Keratinocyte (primary cell): ENCODE data around the gene BBS7. TPM values are rescaled to one million over a fixed set of nuclear protein-coding genes. Genes with fewer than 3 reads are reported as not detected.

ENCODE experiments used
- DNase-seq: peaks from one replicate; pipeline ENCODE4 v3.0.0-alpha.2; 2011; ENCODE audit warnings: low read depth, missing footprints, low spot score
- FAIRE-seq: peaks from 2 replicates; lab custom pipeline; 2011; peaks lifted over from hg19 to GRCh38; lab: Jason Lieb, UNC
- H2AFZ ChIP-seq: 2 replicates; pipeline ENCODE4 v1.6.0; 2012; ENCODE audit warnings: low read length, control low read depth, inconsistent platforms; ENCODE audit not compliant: control insufficient read depth
- H3K27ac ChIP-seq: 2 replicates; pipeline ENCODE4 v1.5.1; 2011; ENCODE audit warnings: low read length; ENCODE audit not compliant: control insufficient read depth, insufficient read depth
- H3K27me3 ChIP-seq: 3 replicates; pipeline ENCODE4 v1.6.0; 2011; ENCODE audit warnings: low read length; ENCODE audit not compliant: control insufficient read depth, insufficient read depth; ENCODE audit errors: extremely low read depth
- H3K36me3 ChIP-seq, 2 experiments: 2 replicates in 1 of 2; 3 replicates in 1 of 2; pipeline ENCODE4 v1.5.1; 2011; ENCODE audit warnings: low read length in 2 of 2, mild to moderate bottlenecking in 1 of 2; ENCODE audit not compliant: control insufficient read depth in 2 of 2, insufficient read depth in 2 of 2; ENCODE audit errors: extremely low read depth in 1 of 2
- H3K4me1 ChIP-seq: 3 replicates; pipeline ENCODE4 v1.5.1; 2011; ENCODE audit warnings: low read length; ENCODE audit not compliant: control insufficient read depth, insufficient read depth; ENCODE audit errors: extremely low read depth
- H3K4me2 ChIP-seq: 3 replicates; pipeline ENCODE4 v1.6.0; 2011; ENCODE audit warnings: low read depth, low read length; ENCODE audit not compliant: control insufficient read depth, insufficient read depth; ENCODE audit errors: extremely low read depth
- H3K4me3 ChIP-seq, 3 experiments: fragments of 200-600 bp in 1 of 3; sonication (generic) in 1 of 3; 2 replicates in 2 of 3; 3 replicates in 1 of 3; pipeline ENCODE4 v1.5.1; 2011 to 2016; ENCODE audit warnings: low read length in 3 of 3, mild to moderate bottlenecking in 3 of 3, control low read depth in 2 of 3, inconsistent platforms in 1 of 3, low read depth in 1 of 3, mixed read lengths in 1 of 3, mixed run types in 1 of 3, moderate library complexity in 1 of 3; ENCODE audit not compliant: control insufficient read depth in 2 of 3, insufficient read depth in 2 of 3; ENCODE audit errors: extremely low read depth in 1 of 3
- H3K79me2 ChIP-seq: 2 replicates; pipeline ENCODE4 v1.6.0; 2012; ENCODE audit warnings: low read length; ENCODE audit not compliant: control insufficient read depth, insufficient read depth
- H3K9ac ChIP-seq: 3 replicates; pipeline ENCODE4 v1.6.0; 2011; ENCODE audit warnings: low read length; ENCODE audit not compliant: control insufficient read depth, insufficient read depth; ENCODE audit errors: extremely low read depth
- H3K9me1 ChIP-seq: 3 replicates; pipeline ENCODE4 v1.6.0; 2011; ENCODE audit warnings: low read length; ENCODE audit not compliant: control insufficient read depth, insufficient read depth; ENCODE audit errors: extremely low read depth
- H3K9me3 ChIP-seq: 2 replicates; pipeline ENCODE4 v1.5.1; 2012; ENCODE audit warnings: low read depth, low read length; ENCODE audit not compliant: control insufficient read depth
- H4K20me1 ChIP-seq: 3 replicates; pipeline ENCODE4 v1.6.0; 2011; ENCODE audit warnings: low read length; ENCODE audit not compliant: control insufficient read depth, insufficient read depth; ENCODE audit errors: extremely low read depth
- CTCF ChIP-seq, 3 experiments: IDR thresholded peaks in 1 of 3; conservative IDR thresholded peaks in 1 of 3; optimal IDR thresholded peaks in 1 of 3; 2 replicates in 2 of 3; 3 replicates in 1 of 3; pipeline versions ENCODE3 to v1.5.1; 2011; ENCODE audit warnings: low read length in 3 of 3, mild to moderate bottlenecking in 3 of 3, moderate library complexity in 2 of 3, control low read depth in 1 of 3, inconsistent platforms in 1 of 3; ENCODE audit not compliant: insufficient read depth in 2 of 3; ENCODE audit errors: extremely low read depth in 1 of 3
- EZH2 ChIP-seq: IDR thresholded peaks from one replicate; pipeline ENCODE4 v1.6.1; 2012; ENCODE audit warnings: inconsistent platforms, mild to moderate bottlenecking, low read length, moderate library complexity
- dilution Hi-C: fragments of 300-500 bp; cut with MboI; formaldehyde crosslinking; loops from one replicate; pipeline ENCODE4 v1.7.0; 2020; ENCODE audit warnings: low sequenced_read_pairs; ENCODE audit not compliant: extremely low pct_ligation_motif_present
- polyA plus RNA-seq, 5 experiments: library from polyadenylated mRNA; depleted of rRNA in 3 of 5; stranded (reverse) in 3 of 5; stranded (forward) in 1 of 5; unstranded in 1 of 5; fragments of >200 nt; gene quantifications; 1 replicate in 1 of 5; 2 replicates in 3 of 5; 3 replicates in 1 of 5; pipeline versions ENCODE4 v1.2.1 to v1.2.3, GENCODE V29; 2011 to 2012; ENCODE audit warnings: missing spikeins in 2 of 5, low read depth in 1 of 5, low replicate concordance in 1 of 5

Gene BBS7
- polyA plus RNA-seq, 1 donor (not counting 4 experiments of a cell fraction or from before 2014, with no cell fraction given) = 34.8 TPM

DNA sequence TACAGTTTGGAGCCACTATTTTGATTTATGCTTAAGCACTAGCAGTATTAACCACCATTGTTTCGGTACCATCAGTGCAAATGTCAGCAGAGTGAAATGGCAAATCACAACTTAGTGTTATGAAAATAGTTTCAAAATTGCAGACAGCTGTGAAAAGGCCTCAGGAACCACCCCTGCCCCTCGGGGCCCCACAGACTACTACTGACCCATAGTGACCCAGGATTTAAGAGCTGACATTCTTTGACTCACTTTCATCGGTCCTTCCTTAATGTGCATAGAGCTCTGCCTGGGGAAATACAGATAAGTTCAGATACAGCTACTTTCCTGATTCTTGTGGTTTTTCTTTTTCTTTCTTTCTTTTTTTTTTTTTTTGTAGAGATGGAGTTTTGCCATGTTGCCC lies 3.3 kb upstream of the BBS7 start:
- Histone ChIP-seq H3K4me2 (no peak overlapping the region), H3K9me1 (no peaks in the 10 kb centered on the region), H3K27ac (no peak overlapping the region), H3K4me3 (no peak overlapping the region), H4K20me1 (no peaks in the 10 kb centered on the region), H3K9ac (no peak overlapping the region), H3K36me3 (no peaks in the 10 kb centered on the region), H3K79me2 (peaks cover 10% of the 10 kb centered on the region), H3K27me3 (no peaks in the 10 kb centered on the region), H3K4me1 (peaks cover 6% of the 10 kb centered on the region), H2AFZ (no peak overlapping the region), H3K9me3 (no peaks in the 10 kb centered on the region)
- FAIRE-seq (no peak), DNase-seq (no peak)
- TF ChIP-seq CTCF (optimal IDR thresholded peaks at IDR 0.05 in 1 of 3, IDR thresholded peaks at IDR 0.05 in 1 of 3, conservative IDR thresholded peaks at IDR 0.05 in 1 of 3; ENCODE audit: extremely low read depth in 1 of 3, insufficient read depth in 2 of 3, low read length in 3 of 3) (no peak), EZH2 (no peak)
- dilution Hi-C loops = no loop called here

DNA sequence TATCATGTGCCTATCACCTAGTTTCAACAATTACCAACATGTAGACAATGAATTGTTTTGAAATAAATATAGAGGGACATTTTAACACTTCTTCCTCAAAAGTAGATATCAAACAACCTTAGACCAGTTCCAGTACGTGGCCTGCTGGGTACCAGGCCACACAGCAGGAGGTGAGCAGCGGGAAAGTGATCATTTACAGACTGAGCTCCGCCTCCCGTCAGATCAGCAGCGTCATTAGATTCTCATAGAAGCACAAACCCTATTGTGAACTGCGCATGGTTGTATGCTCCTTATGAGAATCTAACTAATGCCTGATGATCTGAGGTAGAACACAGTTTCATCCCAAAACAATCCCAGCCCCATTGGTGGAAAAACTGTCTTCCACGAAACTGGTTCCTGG lies 6.5 kb downstream of the BBS7 start:
- peaks cover 3% of the 10 kb centered on the region for H3K4me1 ChIP-seq
- H3K27ac ChIP-seq = no peak overlapping the region
- H3K27me3 ChIP-seq = no peaks in the 10 kb centered on the region
- H3K9me1 ChIP-seq = no peaks in the 10 kb centered on the region
- no peak overlapping the region for H3K4me3 ChIP-seq
- no peaks in the 10 kb centered on the region for H3K9me3 ChIP-seq
- no peak overlapping the region for H3K9ac ChIP-seq
- dilution Hi-C loops = no loop called here
- TF ChIP-seq EZH2 = no peak
- TF ChIP-seq CTCF (optimal IDR thresholded peaks at IDR 0.05 in 1 of 3, IDR thresholded peaks at IDR 0.05 in 1 of 3, conservative IDR thresholded peaks at IDR 0.05 in 1 of 3; ENCODE audit: extremely low read depth in 1 of 3, insufficient read depth in 2 of 3, low read length in 3 of 3) = no peak
- peaks cover 2% of the 10 kb centered on the region for H3K79me2 ChIP-seq
- no peak overlapping the region for H3K4me2 ChIP-seq
- no peak overlapping the region for H2AFZ ChIP-seq
- peaks cover 3 to 6% of the 10 kb centered on the region in 2 experiments for H3K36me3 ChIP-seq
- FAIRE-seq (no peak), DNase-seq (no peak)
- H4K20me1 ChIP-seq = no peaks in the 10 kb centered on the region
